GM19023 (cell line): Measurements from ENCODE around the gene DPP10.
"Not testable (repeated sequence)": the region's sequence is repeated elsewhere in the genome, so short reads cannot be mapped to it uniquely, and the experiment has no call there.

Source experiments
- ATAC-seq: cut with Tn5 transposase; IDR thresholded peaks from one replicate; pipeline ENCODE4 v1.9.1; 2021; ENCODE audit warnings: mild to moderate bottlenecking, moderate library complexity; ENCODE audit not compliant: unreplicated experiment

Gene DPP10

DNA sequence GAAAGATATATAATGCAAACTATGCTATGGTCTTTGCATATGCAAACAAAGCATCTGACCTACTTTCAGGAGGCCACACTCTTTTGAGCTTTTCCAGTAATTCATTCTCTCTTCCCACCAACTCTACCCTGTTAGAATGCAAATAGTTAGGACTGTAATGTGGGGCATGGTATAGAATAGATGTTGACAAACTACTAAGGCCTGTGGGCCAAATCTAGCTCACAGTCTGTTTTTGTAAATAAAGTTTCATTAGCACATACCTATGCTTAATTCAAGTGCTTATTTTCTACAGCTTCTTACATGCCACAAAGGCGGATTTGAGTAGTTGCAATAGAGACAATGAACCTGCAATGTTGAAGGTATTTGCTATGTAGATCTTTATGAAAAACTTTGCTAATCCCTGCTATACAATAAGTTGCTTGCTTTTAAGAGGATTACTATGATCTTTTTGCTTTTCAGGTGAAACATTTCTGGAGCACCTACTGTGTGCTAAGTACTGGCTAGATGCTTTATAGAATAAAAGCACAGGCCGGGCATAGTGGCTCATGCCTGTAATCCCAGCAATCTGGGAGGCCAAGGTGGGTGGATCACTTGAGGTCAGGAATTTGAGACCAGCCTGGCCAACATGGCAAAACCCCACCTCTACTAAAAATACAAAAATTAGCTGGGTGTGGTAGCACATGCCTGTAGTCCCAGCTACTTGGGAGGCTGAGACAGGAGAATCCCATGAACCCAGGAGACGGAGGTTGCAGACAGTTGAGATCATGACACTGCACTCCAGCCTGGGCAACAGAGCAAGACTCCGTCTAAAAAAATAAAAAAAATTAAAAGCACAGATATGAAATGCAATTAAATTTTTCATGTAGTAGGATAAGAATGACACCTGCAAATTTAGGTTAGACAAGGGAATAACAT is 267.8 kb downstream of the DPP10 start:
- no peak for ATAC-seq

DNA sequence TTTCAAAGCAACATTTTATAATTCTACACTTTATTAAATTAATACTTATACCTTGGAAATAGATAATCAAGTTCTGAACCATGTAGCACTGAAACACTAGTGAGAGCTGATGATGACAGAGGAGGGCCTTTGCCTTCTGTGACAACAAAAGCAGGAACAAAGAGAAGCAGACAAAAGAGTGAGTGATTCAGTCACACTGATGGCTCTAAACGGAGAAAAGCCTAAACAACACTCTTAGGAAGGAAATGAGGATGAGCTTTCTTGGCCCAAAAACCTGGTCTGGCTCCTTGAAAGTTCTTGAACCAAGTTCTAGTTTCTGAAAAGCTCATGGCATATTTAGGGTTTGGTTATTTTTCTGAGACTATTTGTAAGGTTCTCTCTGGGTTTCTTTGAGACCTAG is 271.9 kb downstream of the DPP10 start:
- ATAC-seq: no peak

GRCh38 chr2:114717049-114717448 is 274.6 kb downstream of the DPP10 start:
- no peak for ATAC-seq

DNA sequence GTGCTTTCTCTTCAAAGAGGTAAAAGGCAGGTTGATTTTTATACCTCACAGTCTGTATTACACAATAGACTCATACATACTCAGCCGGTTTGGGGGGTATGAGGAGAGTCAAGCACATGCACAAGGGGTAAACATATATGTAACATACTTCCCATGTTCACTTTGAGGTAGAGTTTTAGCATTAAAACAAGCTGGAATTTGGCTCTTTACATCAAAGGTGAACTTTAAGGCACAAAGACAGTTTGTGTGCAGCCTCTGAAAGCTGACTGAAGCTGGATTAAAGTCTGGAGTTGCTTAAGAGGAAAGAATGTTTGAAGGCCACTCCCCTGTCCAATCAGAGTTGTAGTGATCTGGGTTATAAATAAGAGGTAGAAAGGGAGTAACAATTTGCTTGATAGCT is 282.0 kb downstream of the DPP10 start:
- ATAC-seq: no peak

DNA sequence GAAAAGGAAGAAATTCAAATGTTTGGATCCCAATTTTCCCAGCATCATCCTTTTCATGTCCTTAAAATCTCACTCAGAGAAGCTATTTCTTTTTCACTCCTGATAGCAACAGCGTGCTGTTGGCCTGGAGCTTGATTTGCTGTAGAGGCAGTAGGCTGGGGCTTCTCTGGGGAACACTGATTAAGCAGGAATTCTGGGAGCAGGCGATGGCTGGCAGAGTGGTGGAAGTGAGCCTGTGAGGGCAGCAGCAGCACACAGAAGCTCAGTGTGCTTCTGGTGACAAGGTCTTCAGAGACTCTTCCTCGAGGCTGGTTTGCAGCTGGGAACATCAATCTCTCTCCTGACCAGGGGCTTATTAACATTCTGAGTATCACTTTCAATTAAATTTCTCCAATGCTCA is 284.6 kb downstream of the DPP10 start:
- ATAC-seq: no peak

GRCh38 chr2:114728372-114728771 is 285.9 kb downstream of the DPP10 start:
- no peak for ATAC-seq

GRCh38 chr2:114729026-114729425 is 286.6 kb downstream of the DPP10 start:
- ATAC-seq: no peak

- no peak for ATAC-seq
Measured at GRCh38 chr2:114735126-114735525, 292.7 kb downstream of the DPP10 start.

DNA sequence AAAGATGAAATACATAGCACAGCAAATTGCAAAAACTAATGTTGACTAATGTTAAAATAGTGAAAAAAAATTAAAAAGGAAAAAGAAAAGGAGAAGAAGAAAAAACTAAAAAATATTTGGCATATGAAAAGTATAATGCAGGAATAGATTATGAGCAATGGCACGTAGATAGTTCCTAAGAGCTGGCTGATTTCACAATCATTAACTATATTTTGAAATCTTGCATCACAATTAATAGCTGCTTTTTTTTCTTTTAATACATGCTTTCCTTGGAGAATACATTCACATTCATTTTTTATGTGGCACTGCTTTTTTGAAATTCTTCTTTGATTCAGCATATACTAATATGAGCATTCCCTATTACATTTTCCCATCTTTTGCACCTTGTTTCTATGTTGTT is 299.8 kb downstream of the DPP10 start:
- no peak for ATAC-seq

- ATAC-seq: no peak
Measured at GRCh38 chr2:114745700-114746099, 303.3 kb downstream of the DPP10 start.

GRCh38 chr2:114748175-114748574 is 305.7 kb downstream of the DPP10 start:
- not testable (repeated sequence) for ATAC-seq

DNA sequence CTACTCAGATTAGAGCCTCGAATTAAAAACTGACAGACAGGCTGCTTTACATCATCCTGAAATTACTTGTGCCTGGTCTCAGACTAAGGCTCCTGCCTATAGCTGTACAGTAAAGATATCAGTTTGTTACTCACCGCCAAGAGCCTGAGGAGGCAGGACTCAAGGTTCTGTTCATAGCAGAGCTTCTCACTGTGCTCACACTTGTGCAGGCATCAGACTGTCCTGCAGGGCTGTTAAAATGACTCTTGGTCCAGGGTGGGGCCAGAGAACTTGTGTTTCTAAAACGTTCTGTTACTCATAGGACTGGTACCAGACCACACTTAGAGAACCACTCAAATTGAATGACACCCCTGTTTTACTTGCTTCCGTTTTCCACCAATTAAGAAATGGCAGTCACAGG is 310.0 kb downstream of the DPP10 start:
- ATAC-seq: no peak

- ATAC-seq: no peak
Measured at GRCh38 chr2:114753145-114753544, 310.7 kb downstream of the DPP10 start.

- no peak for ATAC-seq
Measured at GRCh38 chr2:114754907-114755563, 312.6 kb downstream of the DPP10 start.

GRCh38 chr2:114762376-114762775 is 319.9 kb downstream of the DPP10 start:
- ATAC-seq: no peak

DNA sequence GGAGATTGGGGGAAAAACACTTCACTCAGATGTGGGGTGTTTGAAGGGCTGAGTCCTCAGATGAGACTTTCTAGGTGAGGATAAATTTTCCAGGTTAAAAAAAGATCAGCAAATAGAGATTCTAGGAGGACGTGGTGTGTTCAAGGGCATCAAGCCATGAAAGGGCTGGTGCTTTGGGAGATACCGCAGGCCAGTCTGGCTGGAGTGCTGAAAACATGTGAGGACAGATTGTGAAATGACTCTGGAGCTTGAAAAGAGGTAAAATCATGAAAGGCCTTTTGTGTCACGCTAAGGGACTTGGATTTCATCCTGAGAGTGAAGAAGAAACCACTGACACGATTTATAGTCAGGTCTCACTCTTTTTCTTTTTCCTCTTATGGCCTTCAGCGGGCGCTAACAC is 320.5 kb downstream of the DPP10 start:
- no peak for ATAC-seq

GRCh38 chr2:114769110-114769509 is 326.7 kb downstream of the DPP10 start:
- no peak for ATAC-seq

DNA sequence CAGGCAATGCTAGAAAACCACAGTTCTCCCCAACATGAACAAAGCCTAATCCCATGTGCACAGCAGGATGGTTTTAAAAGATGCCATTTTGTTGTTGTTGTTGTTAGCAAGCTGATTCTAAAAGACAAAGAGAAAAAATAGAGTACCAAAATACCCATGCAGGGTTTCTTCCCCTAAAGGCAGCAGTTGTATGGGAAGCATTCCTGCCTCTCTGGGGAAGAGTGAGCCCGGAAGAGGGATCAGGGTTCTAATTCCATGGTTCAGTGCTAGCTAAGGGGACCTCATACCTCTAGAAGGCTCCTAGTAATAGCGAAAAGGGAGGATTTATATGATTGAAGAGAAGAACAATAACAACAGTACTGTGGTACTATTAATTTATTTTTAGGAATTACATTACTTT is 327.6 kb downstream of the DPP10 start:
- ATAC-seq: no peak

GRCh38 chr2:114784046-114784445 is 341.6 kb downstream of the DPP10 start:
- no peak for ATAC-seq

GRCh38 chr2:114784890-114785583 is 342.6 kb downstream of the DPP10 start:
- no peak for ATAC-seq

DNA sequence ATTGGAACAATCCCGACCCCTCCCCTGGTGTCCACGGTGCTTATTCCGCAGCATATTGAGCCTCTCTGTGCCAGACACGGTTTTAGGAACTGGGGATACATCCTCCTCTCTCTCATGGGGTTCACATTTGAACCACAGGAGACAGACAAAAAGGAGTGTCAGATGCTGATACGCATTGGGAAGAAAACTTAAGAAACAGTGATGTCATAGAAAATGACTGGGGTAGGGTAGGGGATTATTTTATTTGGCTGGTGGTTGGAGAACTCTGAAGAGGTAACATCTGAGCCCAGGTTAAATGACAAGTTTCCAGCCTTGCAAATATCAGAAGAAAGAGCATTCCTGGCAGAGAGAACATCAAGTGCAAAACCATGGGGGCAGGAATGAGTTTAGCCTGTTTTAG is 344.5 kb downstream of the DPP10 start:
- no peak for ATAC-seq

- no peak for ATAC-seq
Measured at GRCh38 chr2:114787486-114787885, 345.0 kb downstream of the DPP10 start.
